Suprapubic skin (tissue), 3 donors: ENCODE measurements around the gene STAT6.

Source experiments
- POLR2A ChIP-seq, 2 donors: fragments of 450-650 bp; IDR thresholded peaks; one replicate each; pipeline ENCODE4 v1.6.1; 2017; ENCODE audit warnings: antibody characterized with exemption in 2 of 2, mild to moderate bottlenecking in 2 of 2, moderate library complexity in 2 of 2
- TF ChIP-seq, protein P1 (sequence below), 2 donors: fragments of 200-600 bp in 1 of 2; fragments of 450-650 bp in 1 of 2; sonication (generic) in 1 of 2; IDR thresholded peaks; one replicate each; pipeline ENCODE4 v1.5.1; 2016 to 2019; ENCODE audit warnings: antibody characterized with exemption in 2 of 2, mild to moderate bottlenecking in 1 of 2, moderate library complexity in 1 of 2

GRCh38 chr12:57126561-57126960 is 15.4 kb upstream of the STAT6 start:
- TF ChIP-seq, protein P1, sequence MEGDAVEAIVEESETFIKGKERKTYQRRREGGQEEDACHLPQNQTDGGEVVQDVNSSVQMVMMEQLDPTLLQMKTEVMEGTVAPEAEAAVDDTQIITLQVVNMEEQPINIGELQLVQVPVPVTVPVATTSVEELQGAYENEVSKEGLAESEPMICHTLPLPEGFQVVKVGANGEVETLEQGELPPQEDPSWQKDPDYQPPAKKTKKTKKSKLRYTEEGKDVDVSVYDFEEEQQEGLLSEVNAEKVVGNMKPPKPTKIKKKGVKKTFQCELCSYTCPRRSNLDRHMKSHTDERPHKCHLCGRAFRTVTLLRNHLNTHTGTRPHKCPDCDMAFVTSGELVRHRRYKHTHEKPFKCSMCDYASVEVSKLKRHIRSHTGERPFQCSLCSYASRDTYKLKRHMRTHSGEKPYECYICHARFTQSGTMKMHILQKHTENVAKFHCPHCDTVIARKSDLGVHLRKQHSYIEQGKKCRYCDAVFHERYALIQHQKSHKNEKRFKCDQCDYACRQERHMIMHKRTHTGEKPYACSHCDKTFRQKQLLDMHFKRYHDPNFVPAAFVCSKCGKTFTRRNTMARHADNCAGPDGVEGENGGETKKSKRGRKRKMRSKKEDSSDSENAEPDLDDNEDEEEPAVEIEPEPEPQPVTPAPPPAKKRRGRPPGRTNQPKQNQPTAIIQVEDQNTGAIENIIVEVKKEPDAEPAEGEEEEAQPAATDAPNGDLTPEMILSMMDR (IDR thresholded peaks at IDR 0.05): no peak
- no peak for TF ChIP-seq POLR2A (IDR thresholded peaks at IDR 0.05)
